GM18858 (cell line): ENCODE data around the gene KAT14.
"Not testable (repeated sequence)": the region's sequence is repeated elsewhere in the genome, so short reads cannot be mapped to it uniquely, and the experiment has no call there.

Experiments used
- ATAC-seq: cut with Tn5 transposase; IDR thresholded peaks from one replicate; pipeline ENCODE4 v1.9.1; 2021; ENCODE audit not compliant: unreplicated experiment

The KAT14 gene

GRCh38 chr20:18213002-18213401, 75.3 kb downstream of the KAT14 start:
- ATAC-seq = no peak

GRCh38 chr20:18215566-18215965, 77.9 kb downstream of the KAT14 start:
- no peak for ATAC-seq

- no peak for ATAC-seq
These were observed 80.6 kb downstream of the KAT14 start for GRCh38 chr20:18218280-18218679.

GRCh38 chr20:18223409-18223808, 85.7 kb downstream of the KAT14 start:
- ATAC-seq = no peak

GRCh38 chr20:18224968-18225568, 87.4 kb downstream of the KAT14 start:
- ATAC-seq = no peak

GRCh38 chr20:18225632-18226031, 88.0 kb downstream of the KAT14 start:
- ATAC-seq = no peak

- ATAC-seq = not testable (repeated sequence)
These were observed 89.1 kb downstream of the KAT14 start for GRCh38 chr20:18226741-18227140.

GRCh38 chr20:18233408-18233943, 95.8 kb downstream of the KAT14 start:
- no peak for ATAC-seq
